Measurements from ENCODE around the gene ICAM1.

The ICAM1 gene

GRCh38 chr19:10321874-10322835, 51.2 kb downstream of the ICAM1 start:
- DNase-seq (ENCODE audit: low read depth), result no peak

GRCh38 chr19:10325732-10326131, 54.8 kb downstream of the ICAM1 start:
- DNase-seq (ENCODE audit: low read depth), result no peak

GRCh38 chr19:10327793-10328192, 56.9 kb downstream of the ICAM1 start:
- no peak for DNase-seq (ENCODE audit: low read depth)

- DNase-seq (ENCODE audit: low read depth), result no peak
These were observed 57.9 kb downstream of the ICAM1 start for GRCh38 chr19:10328558-10329429.

GRCh38 chr19:10329555-10329954, 58.6 kb downstream of the ICAM1 start:
- DNase-seq (ENCODE audit: low read depth), result no peak

- DNase-seq (ENCODE audit: low read depth), result no peak
These were observed 61.4 kb downstream of the ICAM1 start for GRCh38 chr19:10332158-10332964.

- peak; percentile 83 for DNase-seq (ENCODE audit: low read depth)
These were observed 62.2 kb downstream of the ICAM1 start, which contains the start of gene RAVER1 for GRCh38 chr19:10332965-10333757. Gene RAVER1 (minus strand): TSS chr19:10333529. CDS start chr19:10333507, 22 bp downstream.

GRCh38 chr19:10333758-10334587, 63.1 kb downstream of the ICAM1 start:
- DNase-seq (ENCODE audit: low read depth), result no peak

GRCh38 chr19:10334588-10335351, 63.9 kb downstream of the ICAM1 start:
- peak; percentile 85 for DNase-seq (ENCODE audit: low read depth)

- DNase-seq (ENCODE audit: low read depth), result no peak
These were observed 64.5 kb downstream of the ICAM1 start for GRCh38 chr19:10335352-10335985.
